HG03025 (cell line): ENCODE results near the gene GPR153.

ENCODE experiments used
- ATAC-seq: cut with Tn5 transposase; IDR thresholded peaks from one replicate; pipeline ENCODE4 v1.9.1; 2021; ENCODE audit warnings: mild to moderate bottlenecking, moderate library complexity; ENCODE audit not compliant: unreplicated experiment, low FRiP score

The GPR153 gene

GRCh38 chr1:6271006-6271405, 10.1 kb upstream of the GPR153 start:
- ATAC-seq: no peak

- ATAC-seq: no peak
Observed at GRCh38 chr1:6270401-6270800, 9.5 kb upstream of the GPR153 start.

GRCh38 chr1:6269720-6270400, 9.0 kb upstream of the GPR153 start:
- no peak for ATAC-seq

GRCh38 chr1:6269296-6269695, 8.4 kb upstream of the GPR153 start:
- no peak for ATAC-seq

GRCh38 chr1:6268415-6268814, 7.5 kb upstream of the GPR153 start:
- no peak for ATAC-seq

- no peak for ATAC-seq
Observed at GRCh38 chr1:6267686-6268322, 6.9 kb upstream of the GPR153 start.

GRCh38 chr1:6266641-6267040, 5.7 kb upstream of the GPR153 start:
- no peak for ATAC-seq

- no peak for ATAC-seq
Observed at GRCh38 chr1:6265151-6265550, 4.3 kb upstream of the GPR153 start.

- ATAC-seq: no peak
Observed at GRCh38 chr1:6263716-6264115, 2.8 kb upstream of the GPR153 start.

GRCh38 chr1:6262555-6263420, 1.9 kb upstream of the GPR153 start:
- no peak for ATAC-seq

GRCh38 chr1:6261615-6261995, 707 bp upstream of the GPR153 start:
- no peak for ATAC-seq

GRCh38 chr1:6260433-6260934, 414 bp downstream of the GPR153 start:
- no peak for ATAC-seq

GRCh38 chr1:6259491-6260362, 1.2 kb downstream of the GPR153 start:
- ATAC-seq: no peak

GRCh38 chr1:6258675-6259074, 2.2 kb downstream of the GPR153 start:
- no peak for ATAC-seq

GRCh38 chr1:6257541-6258069, 3.3 kb downstream of the GPR153 start:
- no peak for ATAC-seq

- ATAC-seq: no peak
Observed at GRCh38 chr1:6256645-6257044, 4.3 kb downstream of the GPR153 start.

GRCh38 chr1:6254691-6255090, 6.2 kb downstream of the GPR153 start:
- no peak for ATAC-seq

- ATAC-seq: no peak
Observed at GRCh38 chr1:6253380-6253779, 7.5 kb downstream of the GPR153 start.

- ATAC-seq: no peak
Observed at GRCh38 chr1:6252374-6252710, 8.6 kb downstream of the GPR153 start.

- ATAC-seq: no peak
Observed at GRCh38 chr1:6251681-6252373, 9.1 kb downstream of the GPR153 start.
